Fibroblast of lung (primary cell): ENCODE measurements around the gene HDLBP.
"Not testable (repeated sequence)": the region's sequence is repeated elsewhere in the genome, so short reads cannot be mapped to it uniquely, and the experiment has no call there.

Experiments
- EZH2 ChIP-seq: IDR thresholded peaks from 2 replicates; pipeline ENCODE4 v1.5.1; 2012; ENCODE audit warnings: low read length, control low read depth, mild to moderate bottlenecking; ENCODE audit errors: missing control alignments
- TF ChIP-seq, protein P1 (sequence below), 2 donors: IDR thresholded peaks in 1 of 2; conservative IDR thresholded peaks in 1 of 2; 1 replicate in 1 of 2; 2 replicates in 1 of 2; pipeline ENCODE4 v1.5.1; 2011 to 2012; ENCODE audit warnings: low read length in 2 of 2, control low read depth in 1 of 2, inconsistent platforms in 1 of 2, low read depth in 1 of 2, mild to moderate bottlenecking in 1 of 2

DNA sequence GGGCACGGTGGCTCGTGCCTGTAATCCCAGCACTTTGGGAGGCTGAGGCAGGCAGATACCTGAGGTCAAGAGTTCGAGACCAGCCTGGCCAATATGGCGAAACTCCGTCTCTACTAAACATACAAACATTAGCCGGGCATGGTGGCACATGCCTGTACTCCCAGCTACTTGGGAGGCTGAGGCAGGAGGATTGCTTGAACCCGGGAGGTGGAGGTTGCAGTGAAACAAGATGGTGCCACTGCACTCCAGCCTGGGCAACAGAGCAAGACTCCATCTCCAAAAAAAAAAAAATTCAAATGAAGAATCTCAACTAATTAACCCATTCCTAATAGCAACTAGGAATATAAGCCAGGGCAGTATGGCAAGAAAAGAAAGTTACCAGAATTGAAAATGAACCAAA is 37.2 kb downstream of the HDLBP start:
- TF ChIP-seq, protein P1, sequence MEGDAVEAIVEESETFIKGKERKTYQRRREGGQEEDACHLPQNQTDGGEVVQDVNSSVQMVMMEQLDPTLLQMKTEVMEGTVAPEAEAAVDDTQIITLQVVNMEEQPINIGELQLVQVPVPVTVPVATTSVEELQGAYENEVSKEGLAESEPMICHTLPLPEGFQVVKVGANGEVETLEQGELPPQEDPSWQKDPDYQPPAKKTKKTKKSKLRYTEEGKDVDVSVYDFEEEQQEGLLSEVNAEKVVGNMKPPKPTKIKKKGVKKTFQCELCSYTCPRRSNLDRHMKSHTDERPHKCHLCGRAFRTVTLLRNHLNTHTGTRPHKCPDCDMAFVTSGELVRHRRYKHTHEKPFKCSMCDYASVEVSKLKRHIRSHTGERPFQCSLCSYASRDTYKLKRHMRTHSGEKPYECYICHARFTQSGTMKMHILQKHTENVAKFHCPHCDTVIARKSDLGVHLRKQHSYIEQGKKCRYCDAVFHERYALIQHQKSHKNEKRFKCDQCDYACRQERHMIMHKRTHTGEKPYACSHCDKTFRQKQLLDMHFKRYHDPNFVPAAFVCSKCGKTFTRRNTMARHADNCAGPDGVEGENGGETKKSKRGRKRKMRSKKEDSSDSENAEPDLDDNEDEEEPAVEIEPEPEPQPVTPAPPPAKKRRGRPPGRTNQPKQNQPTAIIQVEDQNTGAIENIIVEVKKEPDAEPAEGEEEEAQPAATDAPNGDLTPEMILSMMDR (conservative IDR thresholded peaks at IDR 0.05 in 1 of 2, IDR thresholded peaks at IDR 0.05 in 1 of 2; ENCODE audit: low read depth in 1 of 2, low read length in 2 of 2): not testable (repeated sequence)
- TF ChIP-seq EZH2: not testable (repeated sequence)
